Suprapubic skin (tissue), 4 donors: ENCODE results near the gene ZNF776. TPM values are rescaled to one million over a fixed set of nuclear protein-coding genes. Genes with fewer than 3 reads are reported as not detected.
A peak's percentile ranks its signal among the peaks of the same experiment; 100 is the strongest.

Experiments used
- DNase-seq, 2 donors: peaks; one replicate each; pipeline ENCODE4 v3.0.0-alpha.2; 2019; ENCODE audit warnings: low spot score in 2 of 2
- H3K27ac ChIP-seq: fragments of 200-600 bp; sonication (generic); one replicate; pipeline ENCODE4 v1.5.1; 2019
- H3K27me3 ChIP-seq: fragments of 200-600 bp; sonication (generic); one replicate; pipeline ENCODE4 v1.5.1; 2019
- H3K36me3 ChIP-seq: fragments of 200-600 bp; sonication (generic); one replicate; pipeline ENCODE4 v1.5.1; 2019
- H3K4me1 ChIP-seq: fragments of 200-600 bp; sonication (generic); one replicate; pipeline ENCODE4 v1.5.1; 2019
- H3K4me3 ChIP-seq: fragments of 200-600 bp; sonication (generic); one replicate; pipeline ENCODE4 v1.5.1; 2019; ENCODE audit warnings: mild to moderate bottlenecking
- H3K9me3 ChIP-seq: fragments of 200-600 bp; sonication (generic); one replicate; pipeline ENCODE4 v1.5.1; 2019
- EP300 ChIP-seq: sonication (generic); formaldehyde crosslinking; IDR thresholded peaks from one replicate; pipeline ENCODE4 v1.6.1; 2017; ENCODE audit warnings: antibody characterized with exemption
- POLR2A ChIP-seq, 2 donors: fragments of 450-650 bp; IDR thresholded peaks; one replicate each; pipeline ENCODE4 v1.6.1; 2017; ENCODE audit warnings: antibody characterized with exemption in 2 of 2, mild to moderate bottlenecking in 2 of 2, moderate library complexity in 2 of 2
- POLR2AphosphoS5 ChIP-seq, 3 donors: sonication (generic); formaldehyde crosslinking; IDR thresholded peaks; one replicate each; pipeline ENCODE4 v1.6.1; 2017; ENCODE audit warnings: antibody characterized with exemption in 3 of 3
- WGBS: methylation state at CpG from one replicate; pipeline ENCODE4 v1.1.5; 2018; 5-methylcytosine and 5-hydroxymethylcytosine counted together
- total RNA-seq, 4 donors: library from RNA; depleted of rRNA; stranded (reverse); fragments of >200 nt; gene quantifications; one replicate each; pipeline ENCODE4 v1.1.0, GENCODE V29; 2016
- TF ChIP-seq, protein P1 (sequence below), 2 donors: fragments of 200-600 bp in 1 of 2; fragments of 450-650 bp in 1 of 2; sonication (generic) in 1 of 2; IDR thresholded peaks; one replicate each; pipeline ENCODE4 v1.5.1; 2016 to 2019; ENCODE audit warnings: antibody characterized with exemption in 2 of 2, mild to moderate bottlenecking in 1 of 2, moderate library complexity in 1 of 2

The ZNF776 gene
- total RNA-seq, 4 donors from 2014 or later = 11.2 to 23.8 (median 15.0) TPM

DNA sequence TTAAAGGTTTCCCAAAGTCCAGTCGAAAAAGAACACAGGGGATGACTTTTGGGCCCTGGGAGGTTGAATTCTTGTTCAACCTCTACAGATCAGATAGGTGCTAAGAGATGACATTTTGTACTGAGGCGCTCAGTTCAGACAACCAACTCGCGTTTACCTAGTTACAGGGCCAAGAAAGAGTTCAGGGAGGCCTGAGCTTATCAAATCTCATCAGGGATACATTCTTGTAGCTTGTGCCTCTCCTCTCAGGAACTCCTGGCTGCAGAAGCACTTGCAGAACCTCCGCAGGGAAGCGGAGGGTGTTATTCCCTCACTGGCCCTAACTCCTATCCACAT lies 825 bp downstream of the ZNF776 start:
- Histone ChIP-seq H3K36me3 (peaks cover 40% of the 10 kb centered on the region), H3K27ac (no peak overlapping the region), H3K27me3 (no peaks in the 10 kb centered on the region), H3K9me3 (peaks cover 23% of the 10 kb centered on the region), H3K4me3 (peak overlapping the region; percentile 72), H3K4me1 (peaks cover 6% of the 10 kb centered on the region)
- 45% methylated on average over 6 of the region's 6 CpGs for WGBS
- TF ChIP-seq EP300 (no peak), POLR2A (IDR thresholded peaks at IDR 0.05) (no peak), POLR2AphosphoS5 (IDR thresholded peaks at IDR 0.05) (no peak)
- TF ChIP-seq, protein P1, sequence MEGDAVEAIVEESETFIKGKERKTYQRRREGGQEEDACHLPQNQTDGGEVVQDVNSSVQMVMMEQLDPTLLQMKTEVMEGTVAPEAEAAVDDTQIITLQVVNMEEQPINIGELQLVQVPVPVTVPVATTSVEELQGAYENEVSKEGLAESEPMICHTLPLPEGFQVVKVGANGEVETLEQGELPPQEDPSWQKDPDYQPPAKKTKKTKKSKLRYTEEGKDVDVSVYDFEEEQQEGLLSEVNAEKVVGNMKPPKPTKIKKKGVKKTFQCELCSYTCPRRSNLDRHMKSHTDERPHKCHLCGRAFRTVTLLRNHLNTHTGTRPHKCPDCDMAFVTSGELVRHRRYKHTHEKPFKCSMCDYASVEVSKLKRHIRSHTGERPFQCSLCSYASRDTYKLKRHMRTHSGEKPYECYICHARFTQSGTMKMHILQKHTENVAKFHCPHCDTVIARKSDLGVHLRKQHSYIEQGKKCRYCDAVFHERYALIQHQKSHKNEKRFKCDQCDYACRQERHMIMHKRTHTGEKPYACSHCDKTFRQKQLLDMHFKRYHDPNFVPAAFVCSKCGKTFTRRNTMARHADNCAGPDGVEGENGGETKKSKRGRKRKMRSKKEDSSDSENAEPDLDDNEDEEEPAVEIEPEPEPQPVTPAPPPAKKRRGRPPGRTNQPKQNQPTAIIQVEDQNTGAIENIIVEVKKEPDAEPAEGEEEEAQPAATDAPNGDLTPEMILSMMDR (IDR thresholded peaks at IDR 0.05) = no peak
- DNase-seq = no peak

DNA sequence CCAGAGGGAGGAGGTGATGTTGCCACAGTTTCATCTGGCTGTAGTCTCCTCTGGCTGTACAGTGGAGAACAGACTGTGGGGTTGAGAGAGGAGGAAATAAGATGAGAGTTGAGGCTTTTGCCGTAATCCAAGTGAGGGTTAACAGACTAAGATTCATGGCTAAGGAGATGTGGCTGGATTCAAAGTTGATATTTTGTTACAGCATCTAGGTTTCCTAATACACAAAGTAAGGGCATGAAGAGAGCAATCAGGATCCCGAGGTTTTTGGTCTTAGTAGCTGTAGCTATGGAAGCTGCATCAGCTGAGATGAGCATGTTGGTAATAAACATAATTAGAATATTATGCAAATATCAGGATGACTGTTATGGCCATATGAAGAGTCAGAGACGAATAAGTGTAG lies 1.4 kb downstream of the ZNF776 start:
- 97% methylated on average over 3 of the region's 3 CpGs for WGBS
- Histone ChIP-seq H3K9me3 (peaks cover 29% of the 10 kb centered on the region), H3K36me3 (peaks cover 46% of the 10 kb centered on the region)

DNA sequence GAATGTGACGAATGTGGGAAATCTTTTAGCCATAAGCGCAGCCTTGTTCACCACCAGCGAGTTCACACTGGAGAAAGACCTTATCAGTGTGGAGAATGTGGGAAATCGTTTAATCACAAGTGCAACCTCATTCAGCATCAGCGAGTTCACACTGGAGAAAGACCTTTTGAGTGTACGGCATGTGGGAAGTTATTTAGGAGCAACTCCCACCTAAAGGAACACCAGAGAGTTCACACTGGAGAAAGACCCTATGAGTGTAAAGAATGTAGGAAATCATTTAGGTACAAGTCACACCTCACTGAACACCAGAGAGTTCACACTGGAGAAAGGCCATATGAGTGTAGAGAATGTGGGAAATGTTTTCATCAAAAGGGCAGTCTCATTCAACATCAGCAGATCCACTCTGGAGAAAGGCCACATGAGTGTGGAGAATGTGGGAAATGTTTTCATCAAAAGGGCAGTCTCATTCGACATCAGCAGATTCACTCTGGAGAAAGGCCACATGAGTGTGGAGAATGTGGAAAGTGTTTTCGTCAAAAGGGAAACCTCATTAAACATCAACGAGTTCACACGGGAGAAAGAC lies 7.6 kb downstream of the ZNF776 start:
- Histone ChIP-seq H3K4me3 (no peak overlapping the region), H3K9me3 (peaks cover 50% of the 10 kb centered on the region), H3K36me3 (peaks cover 94% of the 10 kb centered on the region), H3K27ac (no peak overlapping the region), H3K27me3 (no peaks in the 10 kb centered on the region), H3K4me1 (no peaks in the 10 kb centered on the region)
- DNase-seq = no peak
- no peak for TF ChIP-seq POLR2A (IDR thresholded peaks at IDR 0.05)
- TF ChIP-seq POLR2AphosphoS5 (IDR thresholded peaks at IDR 0.05) = no peak
- no peak for TF ChIP-seq EP300
- TF ChIP-seq, protein P1 (IDR thresholded peaks at IDR 0.05) = no peak
- WGBS = 95% methylated on average over 10 of the region's 10 CpGs

More for the DNA sequence above, 1.4 kb downstream of the ZNF776 start:
- Histone ChIP-seq H3K4me1 (peaks cover 6% of the 10 kb centered on the region), H3K4me3 (peak overlapping the region; percentile 72), H3K27ac (no peak overlapping the region), H3K27me3 (no peaks in the 10 kb centered on the region)
- TF ChIP-seq EP300 (no peak), POLR2AphosphoS5 (IDR thresholded peaks at IDR 0.05) (no peak)
- no peak for DNase-seq

DNA sequence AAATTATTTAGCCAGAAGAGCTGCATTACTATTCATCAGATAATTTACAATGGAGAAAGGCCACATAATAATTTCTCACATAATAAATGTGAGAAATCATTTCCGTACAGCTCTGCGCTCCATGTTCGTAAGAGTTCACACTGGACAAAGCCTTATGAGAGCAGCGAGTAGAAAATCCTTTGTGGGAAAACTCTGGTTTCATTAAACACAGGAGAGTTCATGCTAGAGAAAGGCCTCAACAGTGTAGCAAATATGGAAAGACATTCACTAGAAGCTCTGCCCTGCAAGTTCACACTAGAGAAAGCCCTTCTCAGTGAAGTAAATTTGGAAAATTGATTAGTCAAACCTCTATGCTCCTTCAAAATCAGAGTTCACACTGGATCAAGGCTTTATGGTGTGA lies 8.4 kb downstream of the ZNF776 start:
- Histone ChIP-seq H3K27ac (no peak overlapping the region), H3K4me1 (no peaks in the 10 kb centered on the region), H3K36me3 (peaks cover 94% of the 10 kb centered on the region), H3K27me3 (no peaks in the 10 kb centered on the region), H3K4me3 (no peak overlapping the region), H3K9me3 (peaks cover 52% of the 10 kb centered on the region)
- DNase-seq = no peak
- TF ChIP-seq POLR2A (IDR thresholded peaks at IDR 0.05) = no peak
- TF ChIP-seq POLR2AphosphoS5 (IDR thresholded peaks at IDR 0.05) = no peak
- TF ChIP-seq, protein P1 (IDR thresholded peaks at IDR 0.05) = no peak
- TF ChIP-seq EP300 = no peak
- 90% methylated on average over 4 of the region's 4 CpGs for WGBS

DNA sequence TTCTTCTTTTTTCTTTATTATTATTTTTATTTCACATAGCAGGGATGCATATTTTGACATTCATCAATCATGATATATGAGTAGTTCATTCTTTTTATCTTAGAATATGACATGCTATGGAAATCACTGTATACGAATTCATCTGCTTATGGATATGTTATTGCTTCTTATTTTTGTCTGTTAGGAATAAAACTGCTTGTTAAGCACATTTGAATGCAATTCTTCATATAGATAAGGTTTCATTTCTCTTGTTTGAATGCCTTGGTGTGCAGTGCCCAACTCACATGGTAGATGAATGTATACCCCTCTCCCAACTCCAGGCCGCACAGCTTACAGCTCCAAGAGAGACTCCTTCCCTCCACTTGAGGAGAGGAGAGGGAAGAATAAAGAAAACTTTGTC lies 11.3 kb downstream of the ZNF776 start:
- Histone ChIP-seq H3K27ac (no peak overlapping the region), H3K4me1 (no peaks in the 10 kb centered on the region), H3K4me3 (no peak overlapping the region), H3K9me3 (peaks cover 47% of the 10 kb centered on the region), H3K36me3 (peaks cover 88% of the 10 kb centered on the region), H3K27me3 (no peaks in the 10 kb centered on the region)
- WGBS = 94% methylated on average over 2 of the region's 2 CpGs
- TF ChIP-seq, protein P1 (IDR thresholded peaks at IDR 0.05) = no peak
- no peak for DNase-seq

DNA sequence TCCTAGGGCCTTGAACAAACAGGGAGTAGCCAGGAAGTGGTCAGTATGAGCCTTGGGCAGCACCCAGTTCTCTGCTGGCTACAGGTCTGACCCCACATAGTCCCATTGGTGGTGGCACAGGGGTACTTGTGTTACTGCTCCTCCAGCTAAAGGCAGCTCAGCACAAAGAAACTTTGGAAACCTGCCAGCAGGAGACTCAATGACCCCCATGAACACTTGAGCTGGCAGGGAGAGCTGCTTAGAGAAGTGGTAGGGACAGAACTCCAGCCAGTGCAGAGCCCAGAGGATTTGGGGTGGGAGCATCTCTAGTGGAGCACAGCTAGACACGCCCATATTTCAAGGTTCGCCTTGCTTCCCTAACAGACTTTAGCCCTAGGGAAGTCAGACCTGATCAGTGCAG lies 12.5 kb downstream of the ZNF776 start:
- peaks cover 84% of the 10 kb centered on the region for H3K36me3 ChIP-seq
- DNase-seq = no peak
- no peaks in the 10 kb centered on the region for H3K4me1 ChIP-seq
- H3K4me3 ChIP-seq = no peak overlapping the region
- H3K27ac ChIP-seq = no peak overlapping the region
- no peaks in the 10 kb centered on the region for H3K27me3 ChIP-seq
- 100% methylated on average over 2 of the region's 2 CpGs for WGBS
- TF ChIP-seq, protein P1 (IDR thresholded peaks at IDR 0.05) = no peak
- TF ChIP-seq POLR2AphosphoS5 (IDR thresholded peaks at IDR 0.05) (no peak), EP300 (no peak), POLR2A (IDR thresholded peaks at IDR 0.05) (no peak)
- peaks cover 42% of the 10 kb centered on the region for H3K9me3 ChIP-seq
